Endothelial cell (in vitro differentiated cells): ENCODE measurements around the gene WIZ. TPM values are rescaled to one million over a fixed set of nuclear protein-coding genes. Genes with fewer than 3 reads are reported as not detected.
A peak's percentile ranks its signal among the peaks of the same experiment; 100 is the strongest.

Experiments
- DNase-seq: peaks from one replicate; pipeline ENCODE4 v3.0.0; 2021; ENCODE audit warnings: low spot score
- H3K27ac Mint-ChIP-seq: one replicate; pipeline ENCODE4 v1.8.0; 2021; ENCODE audit warnings: mixed read lengths, inconsistent platforms; ENCODE audit not compliant: unreplicated experiment
- H3K27me3 Mint-ChIP-seq: one replicate; pipeline ENCODE4 v1.8.0; 2021; ENCODE audit warnings: mild to moderate bottlenecking, moderate library complexity, mixed read lengths, inconsistent platforms; ENCODE audit not compliant: unreplicated experiment
- H3K36me3 Mint-ChIP-seq: one replicate; pipeline ENCODE4 v1.8.0; 2021; ENCODE audit warnings: mild to moderate bottlenecking, low read depth, mixed read lengths, inconsistent platforms; ENCODE audit not compliant: unreplicated experiment
- H3K4me1 Mint-ChIP-seq: one replicate; pipeline ENCODE4 v1.8.0; 2021; ENCODE audit warnings: mild to moderate bottlenecking, mixed read lengths, inconsistent platforms; ENCODE audit not compliant: unreplicated experiment
- H3K4me3 Mint-ChIP-seq: one replicate; pipeline ENCODE4 v1.8.0; 2021; ENCODE audit warnings: mild to moderate bottlenecking, mixed read lengths, inconsistent platforms; ENCODE audit not compliant: unreplicated experiment
- H3K9me3 Mint-ChIP-seq: one replicate; pipeline ENCODE4 v1.8.0; 2021; ENCODE audit warnings: mixed read lengths, inconsistent platforms; ENCODE audit not compliant: unreplicated experiment
- total RNA-seq: library from RNA; stranded (reverse); fragmentation: NEBNext Ultra II Directional; extraction: Animal tissue kit (Norgen Biotek cat#: 25700); gene quantifications from one replicate; pipeline ENCODE4 v1.2.1, GENCODE V29; 2021; ENCODE audit not compliant: unreplicated experiment
- TF ChIP-seq, protein P1 (sequence below): fragments of 200-600 bp; sonication (generic); IDR thresholded peaks from one replicate; pipeline ENCODE4 v1.5.0; 2021; ENCODE audit warnings: antibody characterized with exemption; ENCODE audit not compliant: unreplicated experiment

Gene WIZ
- total RNA-seq, 1 donor from 2014 or later = 79.0 TPM

DNA sequence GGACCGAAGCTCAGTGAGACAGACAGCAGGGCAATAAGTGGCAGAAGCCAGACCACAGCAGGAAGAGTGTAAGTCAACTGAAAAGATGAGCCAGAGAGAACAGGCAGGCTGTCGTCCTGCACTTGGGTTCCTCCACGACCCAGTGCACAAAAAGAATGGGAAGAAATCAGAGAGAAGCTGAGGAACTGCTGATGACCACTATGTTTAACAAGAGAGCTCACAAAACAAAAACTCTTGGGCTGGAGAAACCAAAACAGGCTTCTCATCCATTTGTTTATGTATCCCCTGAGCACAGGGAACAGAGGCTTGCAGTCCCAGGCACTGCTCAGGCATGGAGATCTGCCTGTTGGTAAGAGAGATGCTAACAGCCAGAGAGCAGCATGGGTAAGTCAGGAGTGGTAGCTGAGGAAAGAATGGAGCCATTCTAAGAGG is 45.0 kb downstream of the WIZ start:
- Mint-ChIP-seq H3K27me3 (peaks cover 5% of the 10 kb centered on the region), H3K36me3 (peaks cover 30% of the 10 kb centered on the region), H3K4me3 (peak overlapping the region; percentile 17), H3K9me3 (no peaks in the 10 kb centered on the region), H3K27ac (peak overlapping the region; percentile 25), H3K4me1 (peaks cover 2% of the 10 kb centered on the region)
- TF ChIP-seq, protein P1, sequence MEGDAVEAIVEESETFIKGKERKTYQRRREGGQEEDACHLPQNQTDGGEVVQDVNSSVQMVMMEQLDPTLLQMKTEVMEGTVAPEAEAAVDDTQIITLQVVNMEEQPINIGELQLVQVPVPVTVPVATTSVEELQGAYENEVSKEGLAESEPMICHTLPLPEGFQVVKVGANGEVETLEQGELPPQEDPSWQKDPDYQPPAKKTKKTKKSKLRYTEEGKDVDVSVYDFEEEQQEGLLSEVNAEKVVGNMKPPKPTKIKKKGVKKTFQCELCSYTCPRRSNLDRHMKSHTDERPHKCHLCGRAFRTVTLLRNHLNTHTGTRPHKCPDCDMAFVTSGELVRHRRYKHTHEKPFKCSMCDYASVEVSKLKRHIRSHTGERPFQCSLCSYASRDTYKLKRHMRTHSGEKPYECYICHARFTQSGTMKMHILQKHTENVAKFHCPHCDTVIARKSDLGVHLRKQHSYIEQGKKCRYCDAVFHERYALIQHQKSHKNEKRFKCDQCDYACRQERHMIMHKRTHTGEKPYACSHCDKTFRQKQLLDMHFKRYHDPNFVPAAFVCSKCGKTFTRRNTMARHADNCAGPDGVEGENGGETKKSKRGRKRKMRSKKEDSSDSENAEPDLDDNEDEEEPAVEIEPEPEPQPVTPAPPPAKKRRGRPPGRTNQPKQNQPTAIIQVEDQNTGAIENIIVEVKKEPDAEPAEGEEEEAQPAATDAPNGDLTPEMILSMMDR = no peak
- DNase-seq = no peak

DNA sequence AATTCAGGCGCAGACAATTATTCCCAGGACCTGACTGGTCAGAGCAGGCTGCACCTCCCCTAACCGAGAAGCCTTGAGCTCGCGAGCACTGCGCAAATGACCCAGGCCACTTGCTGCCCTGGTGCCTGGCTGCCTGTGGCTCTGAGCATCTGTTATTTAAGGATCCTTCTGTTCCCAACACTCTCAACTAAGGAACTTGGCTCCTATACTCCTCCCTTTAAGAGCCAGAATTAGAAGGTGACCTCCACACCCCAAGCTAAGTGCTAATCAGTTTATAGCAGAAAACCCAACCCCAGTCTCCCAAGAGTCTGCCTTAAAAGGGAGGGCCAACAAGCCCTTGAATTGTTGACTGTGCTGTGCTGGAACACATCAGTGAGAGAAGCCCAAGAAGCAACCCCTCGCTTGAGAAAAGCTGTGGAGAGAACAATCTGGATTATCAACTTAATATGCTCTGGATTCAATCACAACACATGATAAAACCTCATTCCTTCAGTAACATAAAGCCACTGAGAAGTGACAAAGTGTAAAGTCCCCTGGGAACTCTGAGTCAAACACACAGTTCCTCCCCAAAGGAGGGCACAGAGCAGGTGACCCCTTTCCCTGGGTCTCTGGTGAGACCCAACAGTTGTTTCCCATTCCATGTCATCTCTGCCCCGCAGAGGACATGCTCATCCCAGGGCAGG is 45.5 kb downstream of the WIZ start:
- peaks cover 29% of the 10 kb centered on the region for H3K36me3 Mint-ChIP-seq
- TF ChIP-seq, protein P1 = no peak
- H3K9me3 Mint-ChIP-seq = no peaks in the 10 kb centered on the region
- H3K4me1 Mint-ChIP-seq = peaks cover 2% of the 10 kb centered on the region
- peak overlapping the region; percentile 25 for H3K27ac Mint-ChIP-seq
- peak overlapping the region; percentile 17 for H3K4me3 Mint-ChIP-seq
- H3K27me3 Mint-ChIP-seq = peaks cover 5% of the 10 kb centered on the region
- no peak for DNase-seq

DNA sequence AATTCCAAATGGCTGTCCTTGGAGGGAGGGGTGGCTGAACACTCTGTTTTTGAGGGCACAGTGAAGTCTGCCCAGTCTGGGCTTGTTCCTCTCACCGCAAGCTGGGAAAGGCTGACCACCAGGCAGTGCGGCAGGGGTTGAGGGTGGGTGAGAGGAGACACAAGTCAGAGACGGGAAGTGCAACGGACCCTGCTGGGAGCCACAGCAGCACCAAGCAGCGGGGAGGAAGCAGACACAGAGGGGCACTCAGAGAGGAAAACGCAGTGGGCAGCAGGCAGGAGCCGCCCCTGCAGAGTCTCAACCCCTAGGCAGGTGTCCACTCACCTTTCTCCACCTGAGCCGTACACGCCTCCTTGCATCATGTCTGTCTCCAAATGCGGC is 46.6 kb downstream of the WIZ start:
- no peaks in the 10 kb centered on the region for H3K9me3 Mint-ChIP-seq
- TF ChIP-seq, protein P1 = no peak
- no peak overlapping the region for H3K4me3 Mint-ChIP-seq
- peaks cover 5% of the 10 kb centered on the region for H3K27me3 Mint-ChIP-seq
- DNase-seq = no peak
- H3K36me3 Mint-ChIP-seq = peaks cover 26% of the 10 kb centered on the region
- H3K27ac Mint-ChIP-seq = no peak overlapping the region
- peaks cover 2% of the 10 kb centered on the region for H3K4me1 Mint-ChIP-seq

DNA sequence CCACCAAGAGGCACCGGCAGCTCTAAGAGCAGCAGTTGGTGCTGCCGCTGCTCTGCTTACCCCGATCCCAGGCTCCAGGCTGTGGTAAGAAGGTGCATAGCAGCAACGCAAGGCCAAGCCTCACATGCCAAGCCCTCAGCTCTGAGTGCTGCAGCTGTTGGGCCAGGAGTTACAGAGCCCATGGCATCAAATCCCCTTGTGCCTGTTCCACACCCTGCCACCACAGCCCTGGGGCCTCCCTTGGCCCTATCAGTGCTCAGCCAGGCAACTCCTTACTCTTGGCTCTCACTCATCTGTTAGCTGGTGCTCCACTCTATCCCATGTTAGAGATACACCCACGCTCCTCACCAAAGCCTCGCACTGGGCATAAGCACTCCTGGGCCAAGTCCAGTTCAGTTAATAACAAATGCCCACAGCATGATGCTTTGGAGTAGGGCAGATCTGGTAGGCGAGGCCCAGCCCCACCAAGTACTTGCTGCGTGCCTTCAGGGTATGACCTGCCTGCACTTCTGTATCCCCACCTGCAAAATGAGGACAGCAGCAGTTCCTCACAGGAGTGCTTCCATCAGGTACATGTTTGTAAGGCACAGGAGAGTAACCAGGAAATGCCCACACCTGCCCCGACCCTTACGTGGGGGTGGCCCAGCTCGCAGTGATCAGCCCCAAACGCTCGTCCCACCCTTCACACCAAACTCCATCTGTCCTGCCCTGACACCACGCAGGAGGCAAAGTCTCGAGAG is 47.2 kb downstream of the WIZ start:
- TF ChIP-seq, protein P1 = no peak
- DNase-seq = no peak

DNA sequence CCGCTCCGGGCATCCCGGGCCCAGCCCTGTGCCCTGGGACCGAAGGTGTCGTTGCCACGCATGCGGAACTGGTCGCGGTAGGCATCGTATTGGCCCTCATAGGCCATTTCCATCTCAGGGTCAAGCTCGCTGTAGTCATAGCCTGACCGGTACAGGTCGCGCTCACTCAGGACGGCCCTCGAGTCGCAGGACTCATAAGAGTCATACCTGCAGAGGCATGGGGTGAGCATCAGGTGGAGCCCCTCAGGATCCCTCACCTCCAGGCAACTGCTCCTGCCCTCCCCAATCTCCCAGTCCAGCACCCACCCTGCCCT is 48.4 kb downstream of the WIZ start:
- TF ChIP-seq, protein P1 = no peak
- Mint-ChIP-seq H3K27me3 (peaks cover 13% of the 10 kb centered on the region), H3K4me3 (no peak overlapping the region), H3K4me1 (peaks cover 2% of the 10 kb centered on the region), H3K27ac (no peak overlapping the region), H3K9me3 (no peaks in the 10 kb centered on the region), H3K36me3 (peaks cover 44% of the 10 kb centered on the region)
- no peak for DNase-seq

More for the DNA sequence above, 47.2 kb downstream of the WIZ start:
- Mint-ChIP-seq H3K4me3 (no peak overlapping the region), H3K4me1 (peaks cover 2% of the 10 kb centered on the region), H3K27ac (no peak overlapping the region), H3K9me3 (no peaks in the 10 kb centered on the region), H3K27me3 (peaks cover 9% of the 10 kb centered on the region), H3K36me3 (peaks cover 32% of the 10 kb centered on the region)
